Lower lobe of right lung (tissue), 2 donors: ENCODE results near the gene ROBO2. TPM values are rescaled to one million over a fixed set of nuclear protein-coding genes. Genes with fewer than 3 reads are reported as not detected.

ENCODE experiments used
- ATAC-seq, 2 donors: fragments of 200-7000 bp; cut with Tn5 transposase; one replicate each; pipeline ENCODE4 v1.9.1; 2020 to 2022; ENCODE audit warnings: mild to moderate bottlenecking in 2 of 2, moderate library complexity in 2 of 2
- DNase-seq: peaks from one replicate; pipeline ENCODE4 v3.0.0-alpha.2; 2020
- H3K27ac ChIP-seq: fragments of 200-600 bp; one replicate; pipeline ENCODE4 v1.8.0; 2022
- H3K27me3 ChIP-seq: fragments of 200-600 bp; one replicate; pipeline ENCODE4 v1.8.0; 2022; ENCODE audit warnings: low read depth
- H3K36me3 ChIP-seq: fragments of 200-600 bp; one replicate; pipeline ENCODE4 v1.8.0; 2022; ENCODE audit warnings: mild to moderate bottlenecking
- H3K4me1 ChIP-seq: fragments of 200-600 bp; one replicate; pipeline ENCODE4 v1.8.0; 2022
- H3K4me3 ChIP-seq: fragments of 200-600 bp; one replicate; pipeline ENCODE4 v1.8.0; 2022; ENCODE audit warnings: mild to moderate bottlenecking
- H3K9me3 ChIP-seq: fragments of 200-600 bp; one replicate; pipeline ENCODE4 v1.8.0; 2022
- CTCF ChIP-seq: fragments of 200-600 bp; IDR thresholded peaks from one replicate; pipeline ENCODE4 v1.8.0; 2022; ENCODE audit warnings: antibody characterized with exemption, mild to moderate bottlenecking
- intact Hi-C: fragments of 100-400 bp; cut with DNase I; formaldehyde crosslinking; loops from one replicate; pipeline ENCODE4 v1.11.0; 2022
- total RNA-seq: library from RNA; stranded (reverse); fragmentation: NEBNext Ultra II Directional; extraction: Animal tissue kit (Norgen Biotek cat#: 25700); gene quantifications from one replicate; pipeline ENCODE4 v1.2.1, GENCODE V29; 2021
- donor health status: DM: no; HTN: yes; CAD: no; lungs with severe emphysema.

ROBO2 gene
- total RNA-seq, 1 donor from 2014 or later: 11.8 TPM

- no peak for ATAC-seq
- Histone ChIP-seq H3K27ac (no peak overlapping the region), H3K27me3 (no peaks in the 10 kb centered on the region), H3K9me3 (no peaks in the 10 kb centered on the region), H3K36me3 (no peaks in the 10 kb centered on the region), H3K4me3 (no peak overlapping the region), H3K4me1 (no peaks in the 10 kb centered on the region)
- no peak for TF ChIP-seq CTCF
- DNase-seq: no peak
- intact Hi-C loops: no loop called here
These were observed 148.3 kb downstream of the ROBO2 start for GRCh38 chr3:77188210-77188609.

- H3K27me3 ChIP-seq: no peaks in the 10 kb centered on the region
- no peak overlapping the region for H3K4me3 ChIP-seq
- DNase-seq: no peak
- no peak overlapping the region for H3K27ac ChIP-seq
- H3K36me3 ChIP-seq: no peaks in the 10 kb centered on the region
- no peak for TF ChIP-seq CTCF
- H3K4me1 ChIP-seq: no peaks in the 10 kb centered on the region
- H3K9me3 ChIP-seq: no peaks in the 10 kb centered on the region
- intact Hi-C loops: no loop called here
- no peak for ATAC-seq
These were observed 149.4 kb downstream of the ROBO2 start for GRCh38 chr3:77189258-77189657.

DNA sequence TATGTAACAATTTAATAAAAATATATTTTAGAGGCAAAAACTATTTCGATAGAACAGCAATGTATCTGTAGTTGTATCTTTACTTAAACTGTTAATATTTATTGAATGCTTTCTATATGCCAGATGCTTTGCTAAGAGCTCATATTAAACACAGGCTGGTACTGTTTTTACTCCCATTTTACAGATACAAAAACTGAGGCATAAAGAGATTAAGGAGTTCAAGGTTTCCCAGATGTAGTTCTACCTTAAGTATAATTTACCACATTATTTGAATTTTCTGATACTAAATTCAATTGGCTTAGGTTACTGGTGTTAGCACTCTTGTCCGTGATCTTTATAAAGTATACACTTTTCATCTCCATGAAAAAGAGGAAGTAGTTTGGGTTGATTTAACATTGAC, 149.8 kb downstream of the ROBO2 start:
- Histone ChIP-seq H3K4me3 (no peak overlapping the region), H3K36me3 (no peaks in the 10 kb centered on the region), H3K27me3 (no peaks in the 10 kb centered on the region), H3K4me1 (no peaks in the 10 kb centered on the region), H3K9me3 (no peaks in the 10 kb centered on the region), H3K27ac (no peak overlapping the region)
- ATAC-seq (no peak), DNase-seq (no peak)
- no peak for TF ChIP-seq CTCF
- intact Hi-C loops: no loop called here

DNA sequence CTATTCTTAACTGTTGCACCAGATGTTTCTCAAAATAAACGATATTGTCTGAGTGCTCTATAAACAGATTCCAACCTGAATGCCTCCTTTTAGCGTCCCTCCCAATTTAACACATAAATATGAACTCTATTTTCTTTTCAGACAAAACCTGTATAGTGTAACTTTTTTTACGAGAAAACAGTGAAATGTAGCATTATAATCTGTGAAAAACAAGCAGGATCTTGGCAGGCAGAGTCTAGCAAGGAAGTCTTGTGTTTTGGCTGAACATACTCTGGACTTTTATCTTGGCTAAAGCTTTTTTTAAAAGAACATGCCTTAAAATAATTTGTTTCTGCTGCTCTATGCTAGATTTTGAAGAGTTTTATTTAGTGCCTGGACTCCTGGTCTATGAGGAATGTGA, 150.5 kb downstream of the ROBO2 start:
- Histone ChIP-seq H3K27me3 (no peaks in the 10 kb centered on the region), H3K9me3 (no peaks in the 10 kb centered on the region), H3K4me3 (no peak overlapping the region), H3K27ac (no peak overlapping the region), H3K36me3 (no peaks in the 10 kb centered on the region), H3K4me1 (no peaks in the 10 kb centered on the region)
- ATAC-seq (no peak), DNase-seq (no peak)
- TF ChIP-seq CTCF: no peak
- intact Hi-C loops: no loop called here

DNA sequence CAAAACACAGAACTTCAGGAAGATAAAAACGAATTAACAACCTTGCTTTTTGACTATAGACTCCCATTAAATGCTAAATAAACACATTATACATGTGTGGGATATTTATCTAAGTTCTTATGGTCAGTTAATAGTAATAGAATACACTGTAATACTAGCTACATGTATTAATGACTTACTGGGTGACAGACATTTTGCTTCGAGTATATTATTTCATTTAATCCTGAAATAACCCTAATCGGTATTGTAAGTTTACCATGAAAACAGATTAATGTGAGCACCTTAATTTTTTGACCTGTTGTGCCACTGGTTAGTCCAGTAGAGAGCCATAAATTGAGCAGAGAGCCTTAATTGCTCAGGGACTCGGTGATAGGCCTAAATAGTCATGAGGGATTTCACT, 151.1 kb downstream of the ROBO2 start:
- intact Hi-C loops: no loop called here
- Histone ChIP-seq H3K4me1 (no peaks in the 10 kb centered on the region), H3K36me3 (no peaks in the 10 kb centered on the region), H3K9me3 (no peaks in the 10 kb centered on the region), H3K4me3 (no peak overlapping the region), H3K27me3 (no peaks in the 10 kb centered on the region), H3K27ac (no peak overlapping the region)
- no peak for ATAC-seq
- DNase-seq: no peak
- no peak for TF ChIP-seq CTCF

GRCh38 chr3:77191640-77192039, 151.7 kb downstream of the ROBO2 start:
- Histone ChIP-seq H3K27ac (no peak overlapping the region), H3K27me3 (no peaks in the 10 kb centered on the region), H3K9me3 (no peaks in the 10 kb centered on the region), H3K36me3 (no peaks in the 10 kb centered on the region), H3K4me1 (no peaks in the 10 kb centered on the region), H3K4me3 (no peak overlapping the region)
- DNase-seq (no peak), ATAC-seq (no peak)
- intact Hi-C loops: no loop called here
- TF ChIP-seq CTCF: no peak
